Hematopoietic multipotent progenitor cell treated with erythropoietin and hydrocortisone succinate and interleukin-3 and kit ligand, for 6 days (in vitro differentiated cells): ENCODE data around the gene GRHPR.

Source experiments
- DNase-seq: peaks from one replicate; pipeline ENCODE4 v3.0.0-alpha.2; 2015

Gene GRHPR

DNA sequence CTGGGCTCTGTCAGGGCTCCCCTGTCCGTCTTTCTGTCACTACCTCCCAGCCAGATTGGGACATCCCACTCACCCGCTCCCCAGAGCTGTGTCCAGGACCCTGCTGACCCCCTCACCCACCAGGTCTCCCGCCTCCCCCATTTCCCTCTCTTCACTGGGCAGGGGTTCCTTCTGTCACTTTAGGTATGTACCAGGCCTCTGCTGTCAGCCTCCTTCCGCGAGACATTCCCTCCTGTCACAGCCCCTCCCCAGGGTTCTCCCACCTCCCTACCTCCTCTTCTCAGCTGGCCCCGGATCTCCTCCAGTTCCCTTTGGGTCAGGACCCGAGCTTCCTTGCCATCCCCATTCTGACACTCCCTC is 63.7 kb downstream of the GRHPR start:
- no peak for DNase-seq
